Stimulated activated CD4-positive, alpha-beta T cell treated with anti-CD3 and anti-CD28 coated beads, TNF-alpha, amount 100 ng/mL, for 4 hours (primary cell): ENCODE data around the gene TMEM140.
"Not testable (repeated sequence)": the region's sequence is repeated elsewhere in the genome, so short reads cannot be mapped to it uniquely, and the experiment has no call there.

ENCODE experiments used
- DNase-seq, 3 experiments: peaks; one replicate each; pipeline ENCODE4 v3.0.0-alpha.2; 2020; ENCODE audit warnings: low read depth in 3 of 3

The TMEM140 gene

DNA sequence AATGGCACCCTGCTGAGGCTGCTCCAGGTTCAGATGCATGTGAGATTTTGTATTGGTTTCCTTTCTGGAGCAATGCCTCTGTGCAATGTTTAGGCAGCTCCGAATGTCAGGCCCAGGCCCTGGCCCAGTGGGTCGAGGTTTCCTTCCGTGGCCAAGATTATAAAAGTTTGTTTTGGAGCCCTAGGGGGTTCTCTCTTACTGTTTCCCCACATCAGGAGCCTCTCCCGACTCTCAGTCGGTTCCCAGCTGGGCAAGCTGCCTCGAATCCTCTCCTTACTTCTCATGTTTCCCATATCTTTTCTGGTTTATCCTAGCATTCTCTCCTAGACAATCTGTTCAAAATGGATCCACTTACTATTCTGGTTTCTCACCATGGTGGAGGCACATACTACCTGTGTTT, 11.0 kb downstream of the TMEM140 start:
- no peak for DNase-seq

- no peak for DNase-seq
These were observed 11.7 kb downstream of the TMEM140 start for GRCh38 chr7:135159359-135160085.

DNA sequence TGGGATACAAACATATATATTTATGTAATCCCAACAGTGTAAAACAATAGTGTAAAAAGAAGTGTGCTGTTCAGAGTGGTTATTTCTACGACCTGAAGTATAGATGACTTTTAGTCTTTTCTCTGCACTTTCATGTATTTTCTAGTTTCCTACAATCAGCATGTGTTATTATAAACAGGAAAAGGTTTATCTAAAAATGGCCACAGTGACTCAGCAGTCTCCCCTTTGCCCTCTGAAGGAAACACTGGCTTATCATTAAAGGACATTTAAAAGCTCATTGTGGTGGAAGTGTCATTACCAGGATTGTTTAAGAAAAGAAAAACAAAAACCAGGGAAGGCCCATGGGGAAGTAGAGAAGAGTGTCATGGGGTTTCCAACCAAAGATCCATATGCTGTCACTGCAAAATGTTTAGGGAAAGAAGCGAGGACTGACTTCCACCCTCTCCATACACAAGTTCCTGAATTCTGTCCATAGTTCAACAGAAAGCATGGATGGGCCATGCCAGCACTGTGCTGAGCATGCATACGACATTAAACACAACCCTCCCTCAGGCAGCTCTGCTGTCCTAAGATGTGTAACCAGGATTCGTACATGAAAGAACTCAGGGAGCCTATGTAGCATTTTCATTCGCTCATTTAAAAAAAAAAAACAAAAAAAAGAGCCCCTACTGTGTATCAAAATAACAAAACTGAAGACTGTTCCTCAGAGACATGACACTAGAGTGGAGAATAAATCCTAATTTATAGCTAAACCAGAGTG, 12.4 kb downstream of the TMEM140 start:
- DNase-seq = no peak

DNA sequence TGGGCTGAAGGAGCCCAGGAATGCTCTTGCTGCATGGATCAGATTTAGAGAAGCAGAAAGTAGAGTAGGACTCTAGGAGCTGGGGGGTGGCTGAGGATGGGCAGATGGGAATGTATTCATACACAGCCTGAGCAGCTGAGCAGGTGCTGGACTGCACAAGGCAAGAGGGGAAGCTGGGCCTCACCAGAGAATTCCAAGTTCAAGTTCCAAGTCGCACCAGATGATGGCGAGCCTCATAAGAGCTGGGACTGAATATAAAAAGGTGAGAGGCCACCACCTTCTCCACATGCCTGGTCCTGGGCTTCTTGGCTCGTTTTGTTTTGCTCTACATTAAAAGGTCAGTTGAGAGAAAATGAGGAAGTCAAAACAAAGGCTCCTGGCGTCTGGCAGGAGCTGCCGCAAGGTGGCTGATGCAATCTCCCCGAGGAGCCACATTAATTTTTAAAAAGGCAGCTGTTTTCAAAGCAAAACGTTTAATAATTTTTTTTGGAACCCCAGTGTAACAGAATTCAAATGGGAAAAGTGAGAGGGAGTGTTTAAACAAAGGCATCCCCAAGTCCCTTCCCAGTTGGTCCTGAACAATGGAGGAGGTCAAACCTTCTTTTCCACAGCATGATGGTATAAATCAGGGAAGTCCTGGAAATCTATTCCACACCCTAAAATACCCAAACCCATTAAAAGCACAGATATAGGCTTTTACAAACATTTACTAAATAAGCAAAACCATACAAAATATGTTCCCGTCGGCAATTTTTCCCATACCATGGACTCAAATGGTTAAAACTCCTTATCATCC, 13.2 kb downstream of the TMEM140 start:
- no peak for DNase-seq

DNA sequence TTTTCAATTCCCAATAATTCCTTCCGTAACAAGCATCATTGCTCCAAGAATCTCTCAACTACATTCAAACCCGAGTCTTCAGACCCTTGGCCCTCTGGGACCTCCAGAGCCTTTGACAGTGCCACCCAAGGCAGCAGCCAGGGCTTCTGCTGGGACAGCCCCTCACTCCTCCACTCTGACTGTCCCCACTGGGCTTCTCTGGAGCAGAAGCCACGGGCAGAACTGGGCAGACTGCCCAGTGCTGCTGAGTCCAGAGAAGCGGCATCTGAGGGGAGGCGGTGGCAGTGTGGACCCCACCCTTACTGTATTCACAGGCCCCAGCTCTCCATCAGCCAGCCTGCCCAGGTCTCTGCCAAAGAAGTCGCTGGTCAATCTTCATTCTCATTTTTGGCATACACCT, 13.8 kb downstream of the TMEM140 start:
- no peak for DNase-seq

DNA sequence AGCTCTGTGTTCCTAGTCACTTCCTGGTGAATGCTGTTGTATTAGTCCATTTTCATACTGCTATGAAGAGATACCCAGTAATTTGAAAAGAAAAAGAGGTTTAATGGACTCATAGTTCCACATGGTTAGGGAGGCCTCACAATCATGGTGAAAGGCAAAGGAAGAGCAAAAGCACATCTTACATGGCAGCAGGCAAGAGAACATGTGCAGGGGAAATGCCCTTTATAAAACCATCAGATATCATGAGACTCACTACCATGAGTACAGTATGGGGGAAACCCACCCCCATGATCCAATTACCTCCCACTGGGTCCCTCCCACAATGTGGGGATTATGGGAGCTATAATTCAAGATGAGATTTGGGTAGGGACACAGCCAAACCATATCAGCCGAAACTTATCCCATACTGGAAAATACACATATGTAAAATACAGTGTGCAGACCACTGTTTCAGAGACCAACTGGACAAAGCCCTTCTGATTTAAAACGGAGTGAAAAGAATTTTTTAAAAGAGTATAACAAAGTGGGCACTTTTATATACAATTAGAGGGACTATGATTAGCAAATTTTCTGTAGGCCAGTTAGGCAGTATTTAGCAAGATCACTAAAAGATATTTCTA, 14.6 kb downstream of the TMEM140 start:
- no peak for DNase-seq

GRCh38 chr7:135164357-135165061, 16.6 kb downstream of the TMEM140 start:
- DNase-seq = no peak

GRCh38 chr7:135165862-135166261, 18.0 kb downstream of the TMEM140 start:
- no peak for DNase-seq

- no peak for DNase-seq
These were observed 18.6 kb downstream of the TMEM140 start for GRCh38 chr7:135166338-135166990.

- DNase-seq = no peak
These were observed 19.6 kb downstream of the TMEM140 start for GRCh38 chr7:135167365-135167917.

GRCh38 chr7:135168001-135168400, 20.1 kb downstream of the TMEM140 start:
- DNase-seq = no peak

GRCh38 chr7:135168489-135169140, 20.7 kb downstream of the TMEM140 start:
- no peak for DNase-seq

- peak; percentile 28 to 33 (median 31) for DNase-seq
These were observed 21.5 kb downstream of the TMEM140 start for GRCh38 chr7:135169141-135169963.

DNA sequence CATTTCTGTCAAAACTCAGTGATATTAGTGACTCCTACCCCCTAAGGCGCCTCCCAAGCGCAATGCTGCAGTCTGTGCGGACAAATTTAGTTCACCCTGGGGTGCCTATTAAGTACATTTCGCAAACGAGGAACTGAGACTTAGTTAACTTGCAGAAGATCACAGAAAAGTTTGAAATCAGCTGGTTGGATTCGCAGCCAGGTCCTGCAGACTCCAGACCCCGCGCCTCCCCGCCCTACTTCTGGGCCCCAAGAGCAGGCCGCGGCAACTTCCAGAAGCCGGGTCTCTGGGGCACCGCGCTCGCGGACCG, 22.0 kb downstream of the TMEM140 start:
- no peak for DNase-seq

- DNase-seq = peak; percentile 79 to 84 (median 79)
These were observed 22.6 kb downstream of the TMEM140 start, which contains the start of gene CYREN for GRCh38 chr7:135170274-135170997. TSS of gene CYREN (minus strand) at chr7:135170707. CDS start at chr7:135168922, 1,785 bp downstream.

- not testable (repeated sequence) for DNase-seq
These were observed 23.2 kb downstream of the TMEM140 start for GRCh38 chr7:135170998-135171481.

GRCh38 chr7:135171581-135172291, 23.9 kb downstream of the TMEM140 start:
- not testable (repeated sequence) for DNase-seq

GRCh38 chr7:135173916-135174315, 26.0 kb downstream of the TMEM140 start:
- not testable (repeated sequence) for DNase-seq
